ENCODE measurements around the gene GPR153. TPM values are rescaled to one million over a fixed set of nuclear protein-coding genes. Genes with fewer than 3 reads are reported as not detected.

The GPR153 gene
- total and polyA plus RNA-seq, 7 donors = 3.7 to 32.4 (median 10.8) TPM

DNA sequence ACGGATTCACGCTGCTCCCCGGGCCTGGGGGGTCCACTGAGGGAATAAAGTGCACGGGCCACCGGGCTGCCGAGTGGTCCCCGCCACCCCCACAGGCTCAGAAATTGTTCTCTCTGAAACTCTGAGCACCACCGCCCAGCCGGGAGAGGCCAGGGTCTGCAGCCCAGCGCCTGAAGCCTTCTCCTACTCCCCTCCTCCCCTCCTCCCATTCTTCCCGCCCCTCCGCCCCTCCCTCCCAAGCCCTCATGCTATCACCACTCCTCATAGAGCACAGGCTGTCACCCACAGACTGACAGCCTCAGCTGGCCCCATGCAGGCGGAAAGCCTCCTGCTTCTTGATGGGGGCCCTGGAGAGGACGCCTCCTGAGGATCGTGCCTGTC lies 707 bp upstream of the GPR153 start:
- no peaks in the 10 kb centered on the region for H3K36me3 ChIP-seq
- no peak for DNase-seq
- H3K27me3 ChIP-seq = peaks cover 0 to 28% (median 5%) of the 10 kb centered on the region in 3 donors
- intact Hi-C loops (cut with DNase I) = no loop called here
- H3K4me3 ChIP-seq = peak overlapping the region in 3 of 4 donors; percentile 57 to 62 (median 61)
- peaks cover 0 to 27% (median 23%) of the 10 kb centered on the region in 4 donors for H3K4me1 ChIP-seq
- peak overlapping the region; percentile 68 to 74 (median 69) for H3K27ac ChIP-seq
- TF ChIP-seq, protein P1, sequence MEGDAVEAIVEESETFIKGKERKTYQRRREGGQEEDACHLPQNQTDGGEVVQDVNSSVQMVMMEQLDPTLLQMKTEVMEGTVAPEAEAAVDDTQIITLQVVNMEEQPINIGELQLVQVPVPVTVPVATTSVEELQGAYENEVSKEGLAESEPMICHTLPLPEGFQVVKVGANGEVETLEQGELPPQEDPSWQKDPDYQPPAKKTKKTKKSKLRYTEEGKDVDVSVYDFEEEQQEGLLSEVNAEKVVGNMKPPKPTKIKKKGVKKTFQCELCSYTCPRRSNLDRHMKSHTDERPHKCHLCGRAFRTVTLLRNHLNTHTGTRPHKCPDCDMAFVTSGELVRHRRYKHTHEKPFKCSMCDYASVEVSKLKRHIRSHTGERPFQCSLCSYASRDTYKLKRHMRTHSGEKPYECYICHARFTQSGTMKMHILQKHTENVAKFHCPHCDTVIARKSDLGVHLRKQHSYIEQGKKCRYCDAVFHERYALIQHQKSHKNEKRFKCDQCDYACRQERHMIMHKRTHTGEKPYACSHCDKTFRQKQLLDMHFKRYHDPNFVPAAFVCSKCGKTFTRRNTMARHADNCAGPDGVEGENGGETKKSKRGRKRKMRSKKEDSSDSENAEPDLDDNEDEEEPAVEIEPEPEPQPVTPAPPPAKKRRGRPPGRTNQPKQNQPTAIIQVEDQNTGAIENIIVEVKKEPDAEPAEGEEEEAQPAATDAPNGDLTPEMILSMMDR (IDR thresholded peaks at IDR 0.05) = no peak
- TF ChIP-seq POLR2A (IDR thresholded peaks at IDR 0.05) (no peak), POLR2AphosphoS5 (IDR thresholded peaks at IDR 0.05) (no peak)
- H3K9me3 ChIP-seq = no peaks in the 10 kb centered on the region
- WGBS, 2 donors = 22 to 28% methylated on average over 15 of the region's 15 CpGs

DNA sequence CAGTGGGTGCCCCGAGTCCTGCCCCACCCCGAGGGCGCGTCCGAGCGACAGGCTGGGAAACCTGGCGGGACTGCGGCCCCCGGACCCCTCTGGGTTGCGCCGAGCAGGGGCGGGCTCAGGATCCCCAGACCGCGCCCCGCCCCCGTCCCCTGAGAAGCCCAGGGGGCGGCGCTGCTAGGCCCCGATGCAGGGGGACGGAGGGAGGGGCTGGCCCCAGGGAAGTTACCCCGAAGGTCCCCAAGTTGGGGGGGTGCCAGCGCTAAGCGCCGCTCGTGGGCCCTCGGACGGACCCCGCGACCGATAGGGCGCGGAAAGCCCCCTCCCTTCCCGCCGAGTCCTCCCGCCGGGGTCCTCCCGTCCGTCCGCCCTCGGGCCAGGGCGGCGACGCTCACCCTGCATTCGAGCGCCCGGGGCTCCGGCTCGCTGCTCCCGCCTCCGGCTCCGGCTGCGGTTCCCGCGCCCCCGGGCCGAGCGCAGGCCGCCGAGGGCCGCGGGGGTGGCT lies 414 bp downstream of the GPR153 start:
- Histone ChIP-seq H3K27ac (peak overlapping the region; percentile 71 to 76 (median 72)), H3K4me1 (peaks cover 0 to 27% (median 23%) of the 10 kb centered on the region in 4 donors), H3K27me3 (peaks cover 0 to 28% (median 5%) of the 10 kb centered on the region in 3 donors), H3K36me3 (no peaks in the 10 kb centered on the region), H3K9me3 (no peaks in the 10 kb centered on the region), H3K4me3 (peak overlapping the region; percentile 57 to 62 (median 60))
- intact Hi-C loops (cut with DNase I) = no loop called here
- TF ChIP-seq, protein P1 (IDR thresholded peaks at IDR 0.05) = no peak
- TF ChIP-seq POLR2AphosphoS5 (IDR thresholded peaks at IDR 0.05) (no peak), POLR2A (IDR thresholded peaks at IDR 0.05) (no peak), EP300 (IDR thresholded peaks at IDR 0.05) (no peak)
- DNase-seq = peak; percentile 77
- WGBS, 2 donors = 1% methylated on average over 61 of the region's 61 CpGs

DNA sequence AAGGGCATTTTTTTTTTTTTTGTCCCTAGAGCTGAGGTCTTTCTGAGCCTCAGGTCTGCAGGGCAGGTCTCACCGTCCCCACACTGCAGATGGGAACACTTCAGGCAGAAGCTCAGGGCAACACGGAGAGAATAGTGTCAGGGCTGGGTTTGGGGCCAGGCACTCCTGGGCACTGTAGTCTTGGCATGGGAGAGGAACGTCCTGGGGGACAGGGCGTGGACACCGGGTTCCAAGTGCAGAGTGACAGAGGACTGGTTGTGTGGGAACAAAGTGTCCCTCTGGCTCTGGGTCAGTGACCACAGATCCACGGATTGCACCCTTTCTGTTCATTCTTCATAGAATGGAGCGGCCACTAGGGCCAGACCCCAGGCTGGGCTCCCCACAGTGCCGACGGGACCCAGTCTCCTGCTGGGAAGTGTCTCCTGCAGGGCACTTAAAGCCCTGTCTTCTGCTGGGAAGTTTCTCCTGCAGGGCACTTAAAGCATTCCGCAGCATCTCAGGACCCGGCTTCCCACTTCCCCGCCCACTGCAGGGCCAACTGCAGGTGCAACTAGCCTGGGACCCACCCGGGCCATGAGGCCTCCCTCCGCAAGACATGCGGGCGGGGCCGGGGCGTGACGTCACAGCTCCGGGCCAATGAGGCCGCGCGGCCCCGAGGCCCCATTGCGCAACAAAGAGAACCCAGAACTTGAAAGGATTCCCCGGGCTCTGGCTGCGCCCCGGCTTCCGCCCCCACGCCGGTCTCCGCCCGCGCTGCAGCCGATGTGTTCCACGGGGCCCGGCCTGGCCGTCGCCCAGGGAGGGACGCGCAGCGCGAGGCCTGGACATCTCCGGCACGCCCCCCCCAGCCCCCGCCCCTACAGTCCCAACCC lies 1.2 kb downstream of the GPR153 start:
- Histone ChIP-seq H3K4me3 (peak overlapping the region; percentile 57 to 62 (median 60)), H3K27me3 (peaks cover 0 to 28% (median 5%) of the 10 kb centered on the region in 3 donors), H3K27ac (peak overlapping the region; percentile 71 to 76 (median 72)), H3K9me3 (no peaks in the 10 kb centered on the region), H3K4me1 (peaks cover 0 to 27% (median 23%) of the 10 kb centered on the region in 4 donors), H3K36me3 (no peaks in the 10 kb centered on the region)
- peak; percentile 95 for DNase-seq
- 3 to 8% methylated on average over 46 of the region's 46 CpGs for WGBS, 2 donors
- TF ChIP-seq EP300 (IDR thresholded peaks at IDR 0.05) (no peak), POLR2AphosphoS5 (IDR thresholded peaks at IDR 0.05) (peak in 2 of 4 donors; percentile 10 to 18), POLR2A (IDR thresholded peaks at IDR 0.05) (peak in 1 of 2 donors; percentile 6)
- TF ChIP-seq, protein P1 (IDR thresholded peaks at IDR 0.05) = no peak
- intact Hi-C loops (cut with DNase I) = no loop called here

- Histone ChIP-seq H3K4me1 (peaks cover 0 to 24% (median 22%) of the 10 kb centered on the region in 4 donors), H3K4me3 (no peak overlapping the region), H3K9me3 (no peaks in the 10 kb centered on the region), H3K36me3 (no peaks in the 10 kb centered on the region), H3K27ac (no peak overlapping the region), H3K27me3 (peaks cover 0 to 28% (median 5%) of the 10 kb centered on the region in 3 donors)
- WGBS, 2 donors = 47 to 71% methylated on average over 10 of the region's 10 CpGs
- TF ChIP-seq EP300 (IDR thresholded peaks at IDR 0.05) = no peak
- TF ChIP-seq POLR2AphosphoS5 (IDR thresholded peaks at IDR 0.05) = no peak
- TF ChIP-seq, protein P1 (IDR thresholded peaks at IDR 0.05) = no peak
- TF ChIP-seq POLR2A (IDR thresholded peaks at IDR 0.05) = no peak
- intact Hi-C loops (cut with DNase I) = no loop called here
- no peak for DNase-seq
Measured at GRCh38 chr1:6258675-6259074, 2.2 kb downstream of the GPR153 start.
